GM12872 (cell line): ENCODE data around the gene NAA35.

Experiments
- TF ChIP-seq, protein P1 (sequence below): IDR thresholded peaks from 3 replicates; pipeline ENCODE4 v1.5.1; 2011; ENCODE audit warnings: low read depth, mild to moderate bottlenecking, low read length, moderate library complexity; ENCODE audit not compliant: insufficient read depth

The NAA35 gene

DNA sequence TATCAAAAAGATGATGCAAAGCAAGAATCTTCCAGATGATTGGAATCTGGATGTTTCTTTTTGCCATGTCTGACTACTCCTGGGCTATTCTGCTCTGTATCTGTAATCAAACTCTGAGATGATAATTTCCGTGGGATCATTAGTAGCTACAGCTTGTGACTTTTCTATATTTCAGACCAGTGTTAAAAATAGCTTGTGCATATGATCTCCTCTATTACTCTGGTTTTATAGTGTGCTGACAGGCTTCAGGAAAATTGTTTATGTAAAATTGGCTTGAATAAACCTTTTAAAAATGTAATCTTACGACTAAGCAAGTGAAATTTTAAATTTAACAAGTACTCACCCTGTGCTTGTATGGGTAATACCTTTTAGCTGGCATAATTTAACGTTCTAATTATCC, 40.4 kb downstream of the NAA35 start:
- TF ChIP-seq, protein P1, sequence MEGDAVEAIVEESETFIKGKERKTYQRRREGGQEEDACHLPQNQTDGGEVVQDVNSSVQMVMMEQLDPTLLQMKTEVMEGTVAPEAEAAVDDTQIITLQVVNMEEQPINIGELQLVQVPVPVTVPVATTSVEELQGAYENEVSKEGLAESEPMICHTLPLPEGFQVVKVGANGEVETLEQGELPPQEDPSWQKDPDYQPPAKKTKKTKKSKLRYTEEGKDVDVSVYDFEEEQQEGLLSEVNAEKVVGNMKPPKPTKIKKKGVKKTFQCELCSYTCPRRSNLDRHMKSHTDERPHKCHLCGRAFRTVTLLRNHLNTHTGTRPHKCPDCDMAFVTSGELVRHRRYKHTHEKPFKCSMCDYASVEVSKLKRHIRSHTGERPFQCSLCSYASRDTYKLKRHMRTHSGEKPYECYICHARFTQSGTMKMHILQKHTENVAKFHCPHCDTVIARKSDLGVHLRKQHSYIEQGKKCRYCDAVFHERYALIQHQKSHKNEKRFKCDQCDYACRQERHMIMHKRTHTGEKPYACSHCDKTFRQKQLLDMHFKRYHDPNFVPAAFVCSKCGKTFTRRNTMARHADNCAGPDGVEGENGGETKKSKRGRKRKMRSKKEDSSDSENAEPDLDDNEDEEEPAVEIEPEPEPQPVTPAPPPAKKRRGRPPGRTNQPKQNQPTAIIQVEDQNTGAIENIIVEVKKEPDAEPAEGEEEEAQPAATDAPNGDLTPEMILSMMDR, result no peak

DNA sequence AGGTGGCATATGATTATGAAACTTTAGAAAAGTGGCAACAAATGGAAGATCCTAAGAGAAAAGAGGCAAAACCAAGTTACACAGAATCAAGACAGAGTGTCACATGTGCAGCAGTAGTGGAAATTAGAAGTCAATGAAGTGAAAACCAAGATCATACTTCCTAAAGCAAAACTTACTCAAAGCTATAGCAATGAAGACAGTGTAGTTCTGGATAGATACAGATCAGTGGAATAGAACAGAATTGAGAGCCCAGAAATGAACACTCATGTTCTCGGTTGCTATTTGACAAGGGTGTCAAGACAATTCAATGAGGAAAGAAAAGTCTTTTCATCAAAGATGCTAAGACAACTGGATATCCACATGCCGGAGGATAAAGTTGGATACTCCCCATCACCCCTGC, 43.5 kb downstream of the NAA35 start:
- TF ChIP-seq, protein P1, result no peak

DNA sequence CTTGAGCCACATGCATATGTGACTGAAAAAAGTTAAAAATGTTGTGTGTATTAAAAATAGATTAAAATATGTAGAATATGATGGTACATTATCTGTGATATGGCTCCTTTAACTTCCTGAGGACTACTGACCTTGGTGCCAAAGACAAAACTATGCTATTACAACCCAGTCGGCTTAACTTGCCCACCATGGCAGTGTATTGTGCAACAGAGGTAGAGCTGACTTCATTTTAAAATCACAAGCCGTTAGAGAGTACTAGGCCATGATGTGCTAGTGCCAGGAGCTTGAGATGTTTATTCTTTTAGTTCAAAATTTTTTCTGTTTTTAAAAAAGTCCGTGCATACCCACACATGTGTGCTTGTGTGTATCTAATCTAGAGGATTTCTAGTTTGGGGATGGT, 46.3 kb downstream of the NAA35 start:
- TF ChIP-seq, protein P1, result no peak

- TF ChIP-seq, protein P1, result no peak
These were observed 53.2 kb downstream of the NAA35 start for GRCh38 chr9:85994191-85994590.

DNA sequence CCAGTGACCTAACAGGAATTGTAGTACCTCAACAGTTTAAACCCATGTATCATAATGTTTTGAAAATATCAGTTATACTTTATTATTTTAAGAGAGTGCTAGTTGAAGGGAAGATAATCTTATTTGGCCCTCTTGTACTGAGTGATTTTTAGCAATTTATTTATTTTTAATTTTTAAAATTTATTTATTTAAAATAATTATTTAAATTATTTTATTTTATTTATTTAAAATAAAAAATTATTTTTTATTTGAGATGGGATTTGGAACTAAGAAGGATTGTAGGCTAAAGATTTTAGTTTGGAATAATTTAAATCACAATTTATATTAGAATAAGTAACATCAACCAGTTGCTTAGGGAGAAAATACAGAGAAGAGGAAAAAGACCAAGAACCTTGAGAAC, 54.2 kb downstream of the NAA35 start:
- TF ChIP-seq, protein P1, result no peak

DNA sequence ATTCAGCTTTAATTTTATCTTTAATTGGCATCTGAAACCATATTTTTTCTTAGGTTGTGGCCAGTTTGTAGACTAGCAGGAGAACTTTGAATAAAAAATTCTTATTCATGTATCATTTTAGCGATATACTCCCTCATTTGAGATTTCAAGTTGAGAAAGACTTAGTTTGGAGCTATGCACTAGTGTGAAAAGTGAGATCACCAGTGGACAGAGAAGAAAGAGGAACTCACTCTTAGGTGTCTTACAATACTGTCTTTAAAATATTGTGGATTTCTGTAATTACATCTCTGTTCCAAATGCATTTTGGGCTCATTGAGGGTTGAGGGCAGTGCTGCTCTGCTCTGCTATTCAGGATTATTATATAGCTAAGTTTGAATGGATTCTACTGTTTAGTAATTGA, 54.7 kb downstream of the NAA35 start:
- TF ChIP-seq, protein P1, result no peak

GRCh38 chr9:86005253-86005775, 64.4 kb downstream of the NAA35 start:
- TF ChIP-seq, protein P1, result no peak
